ENCODE results near the gene PUM2.

PUM2 gene

GRCh38 chr2:20225294-20226151 lies 125.1 kb downstream of the PUM2 start:
- DNase-seq (ENCODE audit: extremely low spot score), result peak; percentile 62
- POLR2A ChIA-PET, result interaction anchor here (0.8 to 1.2 kb wide), 8 partner anchors 12 to 225 kb away, joined by 3 to 7 read pairs (median 3); no protein-coding TSS in a partner anchor
- CTCF ChIA-PET, result interaction anchor here (0.5 to 2.1 kb wide), 14 partner anchors 9 to 134 kb away, joined by 3 to 19 read pairs (median 3); no protein-coding TSS in a partner anchor
- TF ChIP-seq LEF1 (IDR thresholded peaks at IDR 0.05; ENCODE audit: borderline replicate concordance), result no peak
- TF ChIP-seq FOXM1 (IDR thresholded peaks at IDR 0.05; ENCODE audit: borderline replicate concordance), result no peak
- TF ChIP-seq ELF4 (IDR thresholded peaks at IDR 0.05), result no peak
- no peak for TF ChIP-seq ZNF384 (IDR thresholded peaks at IDR 0.05)
- no peak for TF ChIP-seq PKNOX1 (IDR thresholded peaks at IDR 0.05)
- TF ChIP-seq ARNT (IDR thresholded peaks at IDR 0.05), result no peak
- no peak for TF ChIP-seq BHLHE40 (IDR thresholded peaks at IDR 0.05; ENCODE audit: borderline replicate concordance)

GRCh38 chr2:20224716-20225293 lies 125.8 kb downstream of the PUM2 start, which contains the start of gene SDC1:
Gene SDC1 (minus strand): TSS chr2:20225130. CDS start chr2:20224867, 263 bp downstream.
- peak; percentile 66 for DNase-seq (ENCODE audit: extremely low spot score)
- ChIA-PET CTCF (interaction anchor here (0.5 to 2.1 kb wide), 11 partner anchors 8 to 126 kb away, joined by 3 to 19 read pairs (median 3); no protein-coding TSS in a partner anchor), POLR2A (interaction anchor here (0.8 to 1.2 kb wide), 9 partner anchors 12 to 226 kb away, joined by 3 to 7 read pairs (median 3); no protein-coding TSS in a partner anchor)
- TF ChIP-seq TARDBP (IDR thresholded peaks at IDR 0.05), result no peak
- TF ChIP-seq FOXA1 (IDR thresholded peaks at IDR 0.05), result no peak
- no peak for TF ChIP-seq LEF1 (IDR thresholded peaks at IDR 0.05; ENCODE audit: borderline replicate concordance)
- TF ChIP-seq NFRKB (IDR thresholded peaks at IDR 0.05), result no peak
- TF ChIP-seq L3MBTL2 (conservative IDR thresholded peaks at IDR 0.05), result 0 out of 2 replicates have a peak, but pooled peaks have one; percentile 26
- no peak for TF ChIP-seq ELF4 (IDR thresholded peaks at IDR 0.05)
- TF ChIP-seq CTBP1 (IDR thresholded peaks at IDR 0.05; ENCODE audit: borderline replicate concordance), result no peak

GRCh38 chr2:20224164-20224715 lies 126.4 kb downstream of the PUM2 start:
- ChIA-PET POLR2A (interaction anchor here (0.7 to 2.2 kb wide), 7 partner anchors 9 to 88 kb away, joined by 3 to 13 read pairs (median 3); no protein-coding TSS in a partner anchor), CTCF (interaction anchor here (0.5 to 2.1 kb wide), 4 partner anchors 27 to 120 kb away, joined by 3 to 19 read pairs (median 3); no protein-coding TSS in a partner anchor)
- DNase-seq (ENCODE audit: extremely low spot score), result peak; percentile 41
- TF ChIP-seq NFRKB (IDR thresholded peaks at IDR 0.05) (no peak), BHLHE40 (IDR thresholded peaks at IDR 0.05; ENCODE audit: borderline replicate concordance) (no peak), L3MBTL2 (conservative IDR thresholded peaks at IDR 0.05) (0 out of 2 replicates have a peak, but pooled peaks have one; percentile 8)

- POLR2A ChIA-PET, result interaction anchor here (0.7 to 2.2 kb wide), 6 partner anchors 9 to 88 kb away, joined by 3 to 13 read pairs (median 4); no protein-coding TSS in a partner anchor
- DNase-seq (ENCODE audit: extremely low spot score), result peak; percentile 49
- CTCF ChIA-PET, result no interaction called here
- TF ChIP-seq L3MBTL2 (conservative IDR thresholded peaks at IDR 0.05), result peak; percentile 18; the same call in 1 of the 2 replicates
- no peak for TF ChIP-seq ARNT (IDR thresholded peaks at IDR 0.05)
- TF ChIP-seq BHLHE40 (IDR thresholded peaks at IDR 0.05; ENCODE audit: borderline replicate concordance), result no peak
These were observed 127.1 kb downstream of the PUM2 start for GRCh38 chr2:20223407-20224163.

GRCh38 chr2:20222769-20223406 lies 127.8 kb downstream of the PUM2 start:
- TF ChIP-seq ELF4 (IDR thresholded peaks at IDR 0.05) (no peak), HDGF (IDR thresholded peaks at IDR 0.05; ENCODE audit: borderline replicate concordance) (no peak), ZNF384 (IDR thresholded peaks at IDR 0.05) (no peak), LEF1 (IDR thresholded peaks at IDR 0.05; ENCODE audit: borderline replicate concordance) (no peak), FOXM1 (IDR thresholded peaks at IDR 0.05; ENCODE audit: borderline replicate concordance) (no peak), SUZ12 (IDR thresholded peaks at IDR 0.05) (no peak), NFRKB (IDR thresholded peaks at IDR 0.05) (no peak), FOXK2 (IDR thresholded peaks at IDR 0.05) (no peak), TARDBP (IDR thresholded peaks at IDR 0.05) (no peak), FOXA1 (IDR thresholded peaks at IDR 0.05) (no peak), PKNOX1 (IDR thresholded peaks at IDR 0.05) (no peak), CTBP1 (IDR thresholded peaks at IDR 0.05; ENCODE audit: borderline replicate concordance) (no peak), ARNT (IDR thresholded peaks at IDR 0.05) (no peak), L3MBTL2 (conservative IDR thresholded peaks at IDR 0.05) (no peak), BHLHE40 (IDR thresholded peaks at IDR 0.05; ENCODE audit: borderline replicate concordance) (no peak), SP1 (IDR thresholded peaks at IDR 0.05) (no peak)
- ChIA-PET POLR2A (interaction anchor here (1.8 to 2.2 kb wide), 3 partner anchors 9 to 87 kb away, joined by 5 to 13 read pairs (median 6); no protein-coding TSS in a partner anchor), CTCF (no interaction called here)
- DNase-seq (ENCODE audit: extremely low spot score), result no peak
